LNCAP (cell line): ENCODE data around the gene KDM4C.

Experiments used
- TF ChIP-seq, protein P1 (sequence below): fragments of 450-650 bp; IDR thresholded peaks from 2 replicates; pipeline ENCODE4 v1.5.1; 2017; ENCODE audit warnings: mild to moderate bottlenecking

The KDM4C gene

DNA sequence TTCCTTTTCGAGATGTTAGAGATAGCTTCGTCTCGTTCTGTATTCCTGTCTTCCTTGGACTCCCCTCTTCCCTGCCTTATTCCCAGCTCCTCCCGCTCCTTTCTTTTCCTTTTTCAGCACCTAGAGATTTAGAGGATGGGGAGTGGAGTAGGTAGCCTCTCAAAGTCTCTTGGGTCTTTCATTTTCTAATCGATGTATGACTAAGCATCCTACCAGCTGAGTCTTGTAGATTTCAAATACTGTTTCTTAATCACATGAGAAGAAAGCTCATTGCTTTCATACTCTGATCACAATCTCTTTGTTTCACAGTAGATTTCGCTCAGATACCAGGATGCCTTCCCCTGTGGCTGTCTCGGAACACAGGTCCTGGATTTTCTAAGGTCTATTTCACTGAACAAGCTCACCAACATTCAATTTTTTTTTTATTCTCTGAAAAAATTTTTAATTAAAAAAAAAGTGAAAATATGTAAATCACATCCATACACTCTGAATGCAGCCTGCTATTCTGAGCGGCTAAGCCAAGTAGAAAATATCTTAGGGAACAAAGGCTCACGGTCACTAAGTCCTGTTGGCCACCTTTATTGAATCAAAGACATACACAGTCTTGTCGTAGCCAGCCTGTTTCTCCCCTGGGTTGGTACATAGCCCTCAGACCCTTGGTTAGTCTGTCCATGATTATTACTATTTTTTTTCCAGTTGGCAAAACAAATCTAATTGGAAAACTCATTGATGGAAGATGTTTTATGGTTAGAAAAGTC is 413.8 kb downstream of the KDM4C start:
- TF ChIP-seq, protein P1, sequence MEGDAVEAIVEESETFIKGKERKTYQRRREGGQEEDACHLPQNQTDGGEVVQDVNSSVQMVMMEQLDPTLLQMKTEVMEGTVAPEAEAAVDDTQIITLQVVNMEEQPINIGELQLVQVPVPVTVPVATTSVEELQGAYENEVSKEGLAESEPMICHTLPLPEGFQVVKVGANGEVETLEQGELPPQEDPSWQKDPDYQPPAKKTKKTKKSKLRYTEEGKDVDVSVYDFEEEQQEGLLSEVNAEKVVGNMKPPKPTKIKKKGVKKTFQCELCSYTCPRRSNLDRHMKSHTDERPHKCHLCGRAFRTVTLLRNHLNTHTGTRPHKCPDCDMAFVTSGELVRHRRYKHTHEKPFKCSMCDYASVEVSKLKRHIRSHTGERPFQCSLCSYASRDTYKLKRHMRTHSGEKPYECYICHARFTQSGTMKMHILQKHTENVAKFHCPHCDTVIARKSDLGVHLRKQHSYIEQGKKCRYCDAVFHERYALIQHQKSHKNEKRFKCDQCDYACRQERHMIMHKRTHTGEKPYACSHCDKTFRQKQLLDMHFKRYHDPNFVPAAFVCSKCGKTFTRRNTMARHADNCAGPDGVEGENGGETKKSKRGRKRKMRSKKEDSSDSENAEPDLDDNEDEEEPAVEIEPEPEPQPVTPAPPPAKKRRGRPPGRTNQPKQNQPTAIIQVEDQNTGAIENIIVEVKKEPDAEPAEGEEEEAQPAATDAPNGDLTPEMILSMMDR, result no peak

DNA sequence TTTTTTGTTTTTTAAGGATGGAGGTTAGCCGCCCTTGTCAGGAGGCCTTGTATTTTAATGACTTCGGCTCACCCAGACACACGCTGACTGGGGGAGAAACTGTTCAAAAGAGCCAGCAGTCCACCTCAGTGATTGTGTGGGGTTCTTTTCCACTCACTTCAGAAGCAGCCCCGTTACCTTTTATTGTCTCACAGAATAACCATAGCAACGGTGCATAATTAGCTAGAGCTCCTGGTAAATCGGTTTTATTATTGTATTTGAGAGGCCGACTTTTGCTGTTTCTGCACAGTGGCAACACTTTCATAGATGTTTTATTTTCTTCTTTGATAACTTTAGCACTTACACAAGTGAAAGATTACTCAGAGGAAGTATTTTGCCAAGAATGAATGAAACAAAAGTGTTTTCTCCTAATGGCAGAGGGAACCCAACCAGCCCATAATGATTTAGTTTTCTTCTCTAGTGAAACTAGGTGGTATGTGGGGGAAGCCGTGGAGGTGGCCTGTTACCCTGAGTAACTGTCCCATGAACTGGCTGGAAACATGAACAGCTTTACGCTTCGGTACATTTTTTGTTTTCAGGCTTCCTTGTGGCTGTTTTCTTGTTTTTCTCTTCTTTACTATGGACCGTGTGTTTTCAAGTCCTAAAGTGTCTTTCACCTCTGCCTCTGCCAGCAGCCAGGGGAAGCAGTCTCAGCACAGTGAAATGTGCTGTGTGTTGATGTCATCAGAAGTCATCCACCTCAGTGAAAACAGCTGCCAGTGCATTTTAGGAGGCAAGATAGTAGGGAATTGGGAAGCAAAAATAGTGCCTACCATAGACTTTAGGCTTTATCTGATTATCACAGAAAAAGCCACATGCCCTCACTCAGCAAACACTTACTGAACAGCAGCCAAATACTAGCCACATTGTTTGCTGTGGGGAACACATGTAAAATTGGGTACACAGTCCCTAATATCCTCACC is 414.7 kb downstream of the KDM4C start:
- TF ChIP-seq, protein P1, result no peak

DNA sequence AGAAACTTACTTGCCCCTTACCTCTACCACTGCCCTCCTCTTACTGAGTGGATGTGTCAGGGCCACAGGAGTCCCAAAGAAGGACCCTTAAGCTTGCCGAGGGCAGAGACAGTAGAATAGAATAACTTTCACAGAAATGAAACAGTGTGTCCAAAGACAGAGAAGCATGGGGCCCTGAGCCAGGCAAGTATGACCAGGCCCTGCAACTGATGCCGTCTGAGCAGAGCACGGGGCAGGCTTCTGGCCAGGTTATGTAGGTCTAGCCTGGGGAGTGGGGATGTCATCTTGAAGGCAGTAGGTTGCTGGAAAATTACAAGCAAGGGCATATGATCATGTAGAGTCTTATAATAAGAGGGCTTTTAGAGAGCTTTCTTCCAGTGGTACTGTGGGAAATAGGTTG is 415.4 kb downstream of the KDM4C start:
- TF ChIP-seq, protein P1, result no peak

DNA sequence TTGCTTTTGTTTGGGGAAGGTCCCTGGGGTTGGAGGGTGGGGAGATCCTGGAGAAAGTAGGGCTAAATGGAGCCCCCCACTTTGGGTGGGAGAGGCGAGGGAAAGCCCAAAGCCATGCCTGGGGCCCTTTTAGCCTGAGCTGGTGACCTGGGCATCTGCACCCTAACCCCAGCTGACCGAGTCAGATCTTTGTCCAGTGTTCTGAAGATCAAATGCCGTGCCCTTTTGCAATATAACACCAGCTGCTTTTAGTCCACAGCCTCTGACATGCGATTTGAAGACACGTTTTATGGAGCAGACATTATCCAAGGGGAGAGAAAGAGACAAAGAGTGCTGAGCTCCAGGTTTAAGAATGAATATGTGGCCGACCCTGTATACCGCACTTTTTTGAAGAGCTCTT is 416.5 kb downstream of the KDM4C start:
- TF ChIP-seq, protein P1, result no peak

DNA sequence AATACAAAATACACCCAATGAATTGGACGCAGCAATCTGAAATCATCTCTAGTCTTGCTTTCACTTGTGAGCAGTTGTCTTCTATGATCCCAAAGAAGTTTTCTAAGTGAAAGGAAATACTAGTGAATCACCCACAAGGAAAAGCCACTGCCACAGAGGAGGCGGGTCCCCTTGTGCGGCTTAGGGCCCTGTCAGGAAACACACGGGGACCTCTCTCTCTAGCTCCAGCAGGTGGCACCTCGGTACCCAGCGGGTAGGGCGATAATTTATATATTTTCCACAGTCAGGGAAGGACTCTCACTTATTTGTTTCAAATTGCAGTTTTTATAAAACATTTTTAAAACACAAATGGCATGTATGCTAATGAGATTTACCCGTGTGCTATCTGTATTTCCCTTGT is 417.1 kb downstream of the KDM4C start:
- TF ChIP-seq, protein P1, result no peak

DNA sequence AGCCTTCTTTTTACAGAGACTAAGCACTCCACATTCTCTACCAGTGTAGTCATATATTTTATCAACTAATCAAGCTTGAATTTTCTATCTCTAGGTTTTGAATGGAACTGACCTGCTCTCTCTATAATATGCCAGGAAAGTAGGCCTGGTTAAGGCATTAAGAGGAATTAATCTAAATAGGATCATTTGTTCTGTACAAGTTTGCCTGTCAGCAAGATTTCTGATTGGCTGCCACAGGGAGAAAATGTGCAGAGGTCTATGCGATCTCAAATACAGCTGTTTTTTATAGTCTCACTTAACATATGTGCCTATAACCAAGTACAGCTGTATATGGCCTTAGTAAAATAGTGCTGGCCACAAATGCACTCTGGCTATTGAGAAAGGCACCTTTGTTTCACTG is 418.8 kb downstream of the KDM4C start:
- TF ChIP-seq, protein P1, result no peak

DNA sequence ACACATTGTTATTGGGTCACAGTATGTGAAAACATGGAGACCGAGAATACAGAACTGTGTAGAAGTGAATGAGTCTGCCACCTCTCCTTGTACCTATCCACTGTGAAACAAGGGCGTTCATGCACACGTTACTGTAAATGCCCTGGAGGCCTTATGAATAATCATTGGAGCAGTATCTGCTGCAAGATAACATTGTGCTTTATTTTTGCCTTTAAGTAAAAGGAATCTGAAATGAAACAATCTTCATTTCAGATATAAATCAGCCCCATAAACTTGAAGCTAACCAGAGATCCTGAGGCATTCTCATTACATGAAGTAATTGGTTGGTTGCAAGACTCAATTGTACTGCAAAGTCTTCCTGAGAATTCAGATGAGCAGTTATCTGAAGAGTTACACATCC is 419.6 kb downstream of the KDM4C start:
- TF ChIP-seq, protein P1, result no peak
